Smooth muscle cell (in vitro differentiated cells): ENCODE measurements around the gene NRF1. TPM values are rescaled to one million over a fixed set of nuclear protein-coding genes. Genes with fewer than 3 reads are reported as not detected.
"Not testable (repeated sequence)": the region's sequence is repeated elsewhere in the genome, so short reads cannot be mapped to it uniquely, and the experiment has no call there.

Source experiments
- DNase-seq: peaks from one replicate; lab custom pipeline; 2025; ENCODE audit not compliant: unreplicated experiment; lab: John Stamatoyannopoulos, UW
- H2AFZ ChIP-seq: fragments of 200-600 bp; sonication (generic); 2 replicates; pipeline ENCODE4 v1.6.0; 2016; ENCODE audit warnings: antibody characterized with exemption, low read depth, mild to moderate bottlenecking
- H3F3A ChIP-seq: fragments of 200-600 bp; sonication (generic); 2 replicates; pipeline ENCODE4 v1.6.0; 2017; ENCODE audit warnings: antibody characterized with exemption, low read depth
- H3K27ac ChIP-seq: fragments of 200-600 bp; sonication (generic); 2 replicates; pipeline ENCODE4 v1.5.1; 2016; ENCODE audit warnings: low read depth, mild to moderate bottlenecking
- H3K27me3 ChIP-seq: fragments of 200-600 bp; sonication (generic); 2 replicates; pipeline ENCODE4 v1.6.1; 2016; ENCODE audit warnings: low read depth, mild to moderate bottlenecking
- H3K36me3 ChIP-seq: fragments of 200-600 bp; sonication (generic); 2 replicates; pipeline ENCODE4 v1.5.1; 2016; ENCODE audit warnings: low read depth
- H3K4me1 ChIP-seq: fragments of 200-600 bp; sonication (generic); 2 replicates; pipeline ENCODE4 v1.5.1; 2016; ENCODE audit warnings: low read depth
- H3K4me2 ChIP-seq: fragments of 200-600 bp; sonication (generic); 2 replicates; pipeline ENCODE4 v1.6.0; 2016; ENCODE audit warnings: mild to moderate bottlenecking
- H3K4me3 ChIP-seq: fragments of 200-600 bp; sonication (generic); 2 replicates; pipeline ENCODE4 v1.5.1; 2016; ENCODE audit warnings: mild to moderate bottlenecking
- H3K79me2 ChIP-seq: fragments of 200-600 bp; sonication (generic); 2 replicates; pipeline ENCODE4 v1.6.0; 2016; ENCODE audit warnings: low read depth, mild to moderate bottlenecking
- H3K9ac ChIP-seq: fragments of 200-600 bp; sonication (generic); 2 replicates; pipeline ENCODE4 v1.6.0; 2016; ENCODE audit warnings: low read depth
- H3K9me3 ChIP-seq: fragments of 200-600 bp; sonication (generic); replicated peaks from 2 replicates; pipeline ENCODE4 v1.5.1; 2016; ENCODE audit warnings: low read depth
- H4K20me1 ChIP-seq: fragments of 200-600 bp; sonication (generic); 2 replicates; pipeline ENCODE4 v1.6.0; 2016; ENCODE audit warnings: low read depth
- WGBS: methylation state at CpG from one replicate; pipeline ENCODE4 v1.1.7; 2016; ENCODE audit warnings: low lambda C conversion rate; 5-methylcytosine and 5-hydroxymethylcytosine counted together
- polyA plus RNA-seq: library from polyadenylated mRNA; unstranded; fragments of >200 nt; fragmentation: Nextera tagmentation; extraction: Ambion mirVana; gene quantifications from 2 replicates; pipeline ENCODE4 v1.2.1, GENCODE V29; 2016
- total RNA-seq: library from RNA; depleted of rRNA; stranded (reverse); fragments of >200 nt; gene quantifications from 2 replicates; pipeline ENCODE4 v1.2.3, GENCODE V29; 2014
- TF ChIP-seq, protein P1 (sequence below): fragments of 200-600 bp; sonication (generic); IDR thresholded peaks from 2 replicates; pipeline ENCODE4 v1.5.1; 2017; ENCODE audit warnings: borderline replicate concordance, mild to moderate bottlenecking, antibody characterized with exemption; ENCODE audit not compliant: insufficient read depth, poor library complexity, severe bottlenecking

NRF1 gene
- total and polyA plus RNA-seq, 2 experiments from 2014 or later: 8.9 to 13.4 TPM

DNA sequence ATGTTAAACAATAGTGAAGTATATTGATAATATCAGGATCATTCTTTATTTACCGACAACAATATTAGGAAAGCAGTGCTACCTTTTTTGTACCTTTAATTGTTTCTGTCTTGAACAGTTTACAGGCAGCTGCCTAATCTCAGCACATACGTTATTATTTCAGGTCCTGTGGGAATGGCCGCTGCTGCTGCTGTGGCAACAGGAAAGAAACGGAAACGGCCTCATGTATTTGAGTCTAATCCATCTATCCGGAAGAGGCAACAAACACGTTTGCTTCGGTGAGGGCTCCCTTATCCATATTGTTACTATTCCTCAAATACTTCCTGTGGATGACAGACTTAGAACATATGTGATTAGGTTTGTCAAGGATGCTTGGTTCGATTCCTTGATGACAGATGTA is 59.7 kb downstream of the NRF1 start:
- H3K4me2 ChIP-seq: no peak overlapping the region
- H3K27ac ChIP-seq: no peak overlapping the region
- peaks cover 18% of the 10 kb centered on the region for H3K36me3 ChIP-seq
- no peak overlapping the region for H3K9ac ChIP-seq
- no peak overlapping the region for H3K4me3 ChIP-seq
- WGBS: 95% methylated on average over 9 of the region's 9 CpGs
- H2AFZ ChIP-seq: no peak overlapping the region
- no peaks in the 10 kb centered on the region for H3K27me3 ChIP-seq
- H4K20me1 ChIP-seq: peaks cover 8% of the 10 kb centered on the region
- no peaks in the 10 kb centered on the region for H3K4me1 ChIP-seq
- H3K79me2 ChIP-seq: no peaks in the 10 kb centered on the region
- H3F3A ChIP-seq: no peaks in the 10 kb centered on the region
- TF ChIP-seq, protein P1, sequence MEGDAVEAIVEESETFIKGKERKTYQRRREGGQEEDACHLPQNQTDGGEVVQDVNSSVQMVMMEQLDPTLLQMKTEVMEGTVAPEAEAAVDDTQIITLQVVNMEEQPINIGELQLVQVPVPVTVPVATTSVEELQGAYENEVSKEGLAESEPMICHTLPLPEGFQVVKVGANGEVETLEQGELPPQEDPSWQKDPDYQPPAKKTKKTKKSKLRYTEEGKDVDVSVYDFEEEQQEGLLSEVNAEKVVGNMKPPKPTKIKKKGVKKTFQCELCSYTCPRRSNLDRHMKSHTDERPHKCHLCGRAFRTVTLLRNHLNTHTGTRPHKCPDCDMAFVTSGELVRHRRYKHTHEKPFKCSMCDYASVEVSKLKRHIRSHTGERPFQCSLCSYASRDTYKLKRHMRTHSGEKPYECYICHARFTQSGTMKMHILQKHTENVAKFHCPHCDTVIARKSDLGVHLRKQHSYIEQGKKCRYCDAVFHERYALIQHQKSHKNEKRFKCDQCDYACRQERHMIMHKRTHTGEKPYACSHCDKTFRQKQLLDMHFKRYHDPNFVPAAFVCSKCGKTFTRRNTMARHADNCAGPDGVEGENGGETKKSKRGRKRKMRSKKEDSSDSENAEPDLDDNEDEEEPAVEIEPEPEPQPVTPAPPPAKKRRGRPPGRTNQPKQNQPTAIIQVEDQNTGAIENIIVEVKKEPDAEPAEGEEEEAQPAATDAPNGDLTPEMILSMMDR: no peak
- H3K9me3 ChIP-seq: no peaks in the 10 kb centered on the region
- no peak for DNase-seq

DNA sequence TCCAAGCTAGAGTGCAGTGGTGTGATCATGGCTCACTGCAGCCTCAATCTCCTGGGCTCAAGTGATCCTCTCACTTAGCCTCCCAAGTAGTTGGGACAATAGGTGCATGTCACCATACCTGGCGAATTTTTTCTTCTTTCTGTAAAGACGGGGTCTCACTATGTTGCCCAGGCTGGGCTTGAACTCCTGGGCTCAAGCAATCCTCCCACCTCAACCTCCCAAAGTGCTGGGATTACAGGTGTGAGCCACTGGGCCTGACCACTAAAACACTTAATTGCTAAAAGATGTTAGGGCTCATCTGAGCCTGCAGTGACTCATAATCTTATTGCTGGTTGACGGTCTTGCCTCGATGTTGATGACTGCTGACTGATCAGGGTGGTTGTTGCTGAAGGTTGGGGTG is 63.0 kb downstream of the NRF1 start:
- H3K4me2 ChIP-seq, H3K9me3 ChIP-seq, H3K79me2 ChIP-seq, H3K9ac ChIP-seq, H4K20me1 ChIP-seq, H3K27ac ChIP-seq, H3K27me3 ChIP-seq, DNase-seq, H3K4me1 ChIP-seq, H3K4me3 ChIP-seq, H3F3A ChIP-seq, H2AFZ ChIP-seq: not testable (repeated sequence)
- H3K36me3 ChIP-seq: peaks cover 19% of the 10 kb centered on the region
- 94% methylated on average over 4 of the region's 4 CpGs for WGBS

DNA sequence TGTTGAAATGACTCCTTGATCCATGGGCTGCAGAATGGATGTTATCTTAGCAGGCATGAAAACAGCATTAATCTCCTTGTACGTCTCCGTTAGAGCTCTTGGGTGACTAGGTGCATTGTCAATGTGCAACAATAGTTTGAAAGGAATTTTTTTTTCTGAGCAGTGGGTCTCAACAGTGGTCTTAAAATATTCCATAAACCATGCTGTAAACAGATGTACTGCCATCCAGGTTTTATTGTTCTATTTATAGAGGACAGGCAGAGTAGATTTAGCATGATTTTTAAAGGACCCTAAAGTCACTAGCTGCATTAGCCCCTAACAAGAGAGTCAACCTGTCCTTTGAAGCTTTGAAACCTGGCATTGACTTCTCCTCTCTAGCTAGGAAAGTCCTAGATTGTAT is 64.0 kb downstream of the NRF1 start:
- Histone ChIP-seq H3K4me1 (no peaks in the 10 kb centered on the region), H3K36me3 (peaks cover 19% of the 10 kb centered on the region), H3K27ac (no peak overlapping the region), H3K79me2 (no peaks in the 10 kb centered on the region), H4K20me1 (no peaks in the 10 kb centered on the region), H3K9ac (no peak overlapping the region), H3F3A (no peaks in the 10 kb centered on the region), H3K27me3 (no peaks in the 10 kb centered on the region), H3K4me2 (no peak overlapping the region), H3K9me3 (no peaks in the 10 kb centered on the region), H2AFZ (no peak overlapping the region), H3K4me3 (no peak overlapping the region)
- TF ChIP-seq, protein P1: no peak
- 97% methylated on average over 2 of the region's 2 CpGs for WGBS
- no peak for DNase-seq

DNA sequence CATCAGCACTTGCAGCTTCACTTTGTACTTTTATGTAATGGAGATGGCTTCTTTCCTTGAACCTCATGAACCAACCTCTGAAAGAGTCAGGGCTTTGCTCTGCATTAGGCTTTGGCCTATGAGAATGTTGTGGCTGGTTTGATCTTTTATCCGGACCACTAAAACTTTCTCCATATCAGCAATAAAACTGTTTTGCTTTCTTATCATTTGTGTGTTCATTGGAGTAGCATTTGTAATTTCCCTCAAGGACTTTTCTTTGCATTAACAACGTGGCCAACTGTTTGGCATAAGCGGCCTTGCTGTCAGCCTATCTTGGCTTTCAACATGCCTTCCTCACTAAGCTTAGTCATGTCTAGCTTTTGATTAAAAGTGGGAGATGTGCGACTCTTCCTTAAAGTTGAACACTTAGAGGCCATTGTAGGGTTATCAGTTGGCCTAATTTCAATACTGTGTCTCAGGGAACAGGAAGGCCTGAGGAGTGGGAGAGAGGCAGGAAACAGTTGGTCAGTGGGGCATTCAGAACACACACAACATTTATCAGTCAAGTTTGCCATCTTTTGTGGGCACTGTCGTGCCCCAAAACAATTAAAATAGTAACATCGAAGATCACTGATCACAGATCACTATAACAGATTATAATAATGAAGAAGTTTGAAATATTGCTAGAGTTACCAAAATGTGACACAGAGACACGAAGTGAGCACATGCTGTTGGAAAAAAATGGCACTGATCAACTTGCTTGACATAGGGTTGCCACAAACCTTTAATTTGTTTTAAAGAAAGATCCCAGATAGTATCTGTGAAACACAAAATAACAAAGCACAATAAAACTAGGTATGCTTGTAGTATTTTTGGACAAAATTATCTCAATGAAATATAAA is 64.7 kb downstream of the NRF1 start:
- no peak overlapping the region for H2AFZ ChIP-seq
- no peaks in the 10 kb centered on the region for H3K9me3 ChIP-seq
- TF ChIP-seq, protein P1: no peak
- 86% methylated on average over 7 of the region's 7 CpGs for WGBS
- H3K27ac ChIP-seq: no peak overlapping the region
- H4K20me1 ChIP-seq: no peaks in the 10 kb centered on the region
- peaks cover 19% of the 10 kb centered on the region for H3K36me3 ChIP-seq
- no peaks in the 10 kb centered on the region for H3F3A ChIP-seq
- H3K4me2 ChIP-seq: no peak overlapping the region
- no peak overlapping the region for H3K4me3 ChIP-seq
- H3K9ac ChIP-seq: no peak overlapping the region
- no peaks in the 10 kb centered on the region for H3K4me1 ChIP-seq
- no peak for DNase-seq
- H3K27me3 ChIP-seq: no peaks in the 10 kb centered on the region
- H3K79me2 ChIP-seq: no peaks in the 10 kb centered on the region
